H9 (cell line): ENCODE measurements around the gene RPS4Y2. TPM values are rescaled to one million over a fixed set of nuclear protein-coding genes. Genes with fewer than 3 reads are reported as not detected.

Source experiments
- DNase-seq: peaks from one replicate; pipeline ENCODE4 v3.0.0-alpha.2; 2017
- H2AFZ ChIP-seq: one replicate; pipeline ENCODE4 v1.6.1; 2013; ENCODE audit warnings: mild to moderate bottlenecking, low read length, control low read depth, moderate library complexity
- H2AK5ac ChIP-seq: 2 replicates; pipeline ENCODE4 v1.6.1; 2013; ENCODE audit warnings: low read length, control low read depth, mixed read lengths; ENCODE audit not compliant: insufficient read length
- H2BK120ac ChIP-seq: one replicate; pipeline ENCODE4 v1.6.1; 2013; ENCODE audit warnings: low read depth, mild to moderate bottlenecking, low read length, control low read depth, inconsistent platforms; ENCODE audit not compliant: poor library complexity, severe bottlenecking
- H2BK12ac ChIP-seq: 2 replicates; pipeline ENCODE4 v1.6.1; 2013; ENCODE audit warnings: low read length, control low read depth, mixed read lengths, low read depth; ENCODE audit not compliant: insufficient read length
- H2BK15ac ChIP-seq: 2 replicates; pipeline ENCODE4 v1.6.1; 2013; ENCODE audit warnings: low read depth, low read length, control low read depth
- H2BK20ac ChIP-seq: one replicate; pipeline ENCODE4 v1.6.1; 2013; ENCODE audit warnings: low read depth, mild to moderate bottlenecking, low read length, control low read depth, inconsistent platforms; ENCODE audit not compliant: poor library complexity, severe bottlenecking
- H2BK5ac ChIP-seq: 2 replicates; pipeline ENCODE4 v1.6.1; 2013; ENCODE audit warnings: low read length, control low read depth, mixed read lengths; ENCODE audit not compliant: insufficient read length
- H3K14ac ChIP-seq: 2 replicates; pipeline ENCODE4 v1.6.1; 2013; ENCODE audit warnings: low read length, control low read depth; ENCODE audit not compliant: insufficient read depth
- H3K18ac ChIP-seq: 2 replicates; pipeline ENCODE4 v1.6.1; 2013; ENCODE audit warnings: low read depth, mild to moderate bottlenecking, mixed read lengths, low read length, control low read depth; ENCODE audit not compliant: insufficient read length
- H3K23ac ChIP-seq: 2 replicates; pipeline ENCODE4 v1.6.1; 2013; ENCODE audit warnings: low read length, control low read depth, mixed read lengths, low read depth; ENCODE audit not compliant: insufficient read length
- H3K23me2 ChIP-seq: 2 replicates; pipeline ENCODE4 v1.6.1; 2013; ENCODE audit warnings: low read depth, mild to moderate bottlenecking, mixed read lengths, low read length, control low read depth; ENCODE audit not compliant: insufficient read length, poor library complexity, severe bottlenecking
- H3K27ac ChIP-seq: 2 replicates; pipeline ENCODE4 v1.5.1; 2013; ENCODE audit warnings: low read length, control low read depth, mixed read lengths, low read depth; ENCODE audit not compliant: insufficient read length
- H3K27me3 ChIP-seq: 2 replicates; pipeline ENCODE4 v1.6.1; 2013; ENCODE audit warnings: low read length, control low read depth, inconsistent platforms; ENCODE audit not compliant: insufficient read depth
- H3K4ac ChIP-seq: 2 replicates; pipeline ENCODE4 v1.6.1; 2013; ENCODE audit warnings: low read depth, mild to moderate bottlenecking, control low read depth, inconsistent platforms, low read length, moderate library complexity
- H3K4me1 ChIP-seq: 2 replicates; pipeline ENCODE4 v1.6.1; 2013; ENCODE audit warnings: low read length, control low read depth, inconsistent platforms; ENCODE audit not compliant: insufficient read depth
- H3K4me2 ChIP-seq: 2 replicates; pipeline ENCODE4 v1.6.1; 2013; ENCODE audit warnings: low read length, control low read depth, mixed read lengths; ENCODE audit not compliant: insufficient read length, insufficient read depth
- H3K56ac ChIP-seq: 2 replicates; pipeline ENCODE4 v1.6.1; 2013; ENCODE audit warnings: low read depth, mild to moderate bottlenecking, mixed read lengths, low read length, control low read depth; ENCODE audit not compliant: insufficient read length
- H3K79me1 ChIP-seq: 2 replicates; pipeline ENCODE4 v1.6.1; 2013; ENCODE audit warnings: low read depth, mild to moderate bottlenecking, moderate library complexity, low read length, control low read depth, inconsistent platforms; ENCODE audit not compliant: insufficient read depth, poor library complexity, severe bottlenecking
- H3K79me2 ChIP-seq: 2 replicates; pipeline ENCODE4 v1.6.1; 2013; ENCODE audit warnings: low read length, control low read depth, inconsistent platforms; ENCODE audit not compliant: insufficient read depth
- H3K9ac ChIP-seq: 2 replicates; pipeline ENCODE4 v1.6.1; 2013; ENCODE audit warnings: low read length, control low read depth, mixed read lengths; ENCODE audit not compliant: insufficient read length; ENCODE audit errors: extremely low read depth
- H3K9me3 ChIP-seq: one replicate; pipeline ENCODE4 v1.6.1; 2013; ENCODE audit warnings: low read depth, low read length, inconsistent platforms; ENCODE audit not compliant: control insufficient read depth
- H3T11ph ChIP-seq: one replicate; pipeline ENCODE4 v1.6.1; 2013; ENCODE audit warnings: mild to moderate bottlenecking, low read length, control low read depth, inconsistent platforms
- H4K20me1 ChIP-seq: one replicate; pipeline ENCODE4 v1.6.1; 2013; ENCODE audit not compliant: control insufficient read depth, insufficient read length, insufficient read depth
- H4K5ac ChIP-seq: 2 replicates; pipeline ENCODE4 v1.6.1; 2013; ENCODE audit warnings: low read depth, mild to moderate bottlenecking, mixed read lengths, low read length, control low read depth; ENCODE audit not compliant: insufficient read length
- H4K8ac ChIP-seq: replicated peaks from 2 replicates; pipeline ENCODE4 v1.6.1; 2013; ENCODE audit warnings: low read length, control low read depth, mixed read lengths, low read depth; ENCODE audit not compliant: insufficient read length
- H4K91ac ChIP-seq: 2 replicates; pipeline ENCODE4 v1.6.1; 2013; ENCODE audit warnings: low read depth, mild to moderate bottlenecking, moderate library complexity, mixed read lengths, low read length, control low read depth; ENCODE audit not compliant: insufficient read length
- H3K27ac Mint-ChIP-seq, 3 experiments: 2 replicates in 2 of 3; 3 replicates in 1 of 3; pipeline ENCODE4 v1.8.0; 2020 to 2021; ENCODE audit warnings: mixed read lengths in 3 of 3, mild to moderate bottlenecking in 1 of 3, moderate library complexity in 1 of 3
- H3K27me3 Mint-ChIP-seq: 2 replicates; pipeline ENCODE4 v1.8.0; 2021; ENCODE audit warnings: low read depth, mild to moderate bottlenecking, moderate library complexity, mixed read lengths
- H3K36me3 Mint-ChIP-seq, 3 experiments: 2 replicates in 2 of 3; 3 replicates in 1 of 3; pipeline ENCODE4 v1.8.0; 2020 to 2021; ENCODE audit warnings: low read depth in 3 of 3, mixed read lengths in 3 of 3; ENCODE audit not compliant: insufficient read depth in 1 of 3
- H3K4me1 Mint-ChIP-seq, 2 experiments: 2 replicates each; pipeline ENCODE4 v1.8.0; 2020; ENCODE audit warnings: mixed read lengths in 2 of 2
- H3K4me3 Mint-ChIP-seq, 2 experiments: 2 replicates in 1 of 2; 3 replicates in 1 of 2; pipeline ENCODE4 v1.8.0; 2020 to 2021; ENCODE audit warnings: mild to moderate bottlenecking in 2 of 2, mixed read lengths in 2 of 2, moderate library complexity in 1 of 2
- H3K9me3 Mint-ChIP-seq, 2 experiments: 2 replicates in 1 of 2; 3 replicates in 1 of 2; pipeline ENCODE4 v1.8.0; 2020; ENCODE audit warnings: mild to moderate bottlenecking in 2 of 2, mixed read lengths in 2 of 2, moderate library complexity in 1 of 2
- WGBS: extraction: QIAGEN DNeasy Blood & Tissue Kit; methylation state at CpG from one replicate; pipeline ENCODE4 v1.1.7; 2013; ENCODE audit warnings: missing lambda C conversion rate, low lambda C conversion rate, mixed read lengths; ENCODE audit not compliant: insufficient read length; ENCODE audit errors: extremely low coverage; 5-methylcytosine and 5-hydroxymethylcytosine counted together
- total RNA-seq: library from RNA; stranded (reverse); gene quantifications from 2 replicates; pipeline ENCODE4 v1.2.1, GENCODE V29; 2021
- TF ChIP-seq, protein P1 (sequence below): fragments of 200-600 bp; sonication (generic); conservative IDR thresholded peaks from 3 replicates; pipeline ENCODE4 v1.8.0; 2021; ENCODE audit warnings: antibody characterized with exemption, mild to moderate bottlenecking

The RPS4Y2 gene
- total RNA-seq, 1 experiment from 2014 or later = not detected

DNA sequence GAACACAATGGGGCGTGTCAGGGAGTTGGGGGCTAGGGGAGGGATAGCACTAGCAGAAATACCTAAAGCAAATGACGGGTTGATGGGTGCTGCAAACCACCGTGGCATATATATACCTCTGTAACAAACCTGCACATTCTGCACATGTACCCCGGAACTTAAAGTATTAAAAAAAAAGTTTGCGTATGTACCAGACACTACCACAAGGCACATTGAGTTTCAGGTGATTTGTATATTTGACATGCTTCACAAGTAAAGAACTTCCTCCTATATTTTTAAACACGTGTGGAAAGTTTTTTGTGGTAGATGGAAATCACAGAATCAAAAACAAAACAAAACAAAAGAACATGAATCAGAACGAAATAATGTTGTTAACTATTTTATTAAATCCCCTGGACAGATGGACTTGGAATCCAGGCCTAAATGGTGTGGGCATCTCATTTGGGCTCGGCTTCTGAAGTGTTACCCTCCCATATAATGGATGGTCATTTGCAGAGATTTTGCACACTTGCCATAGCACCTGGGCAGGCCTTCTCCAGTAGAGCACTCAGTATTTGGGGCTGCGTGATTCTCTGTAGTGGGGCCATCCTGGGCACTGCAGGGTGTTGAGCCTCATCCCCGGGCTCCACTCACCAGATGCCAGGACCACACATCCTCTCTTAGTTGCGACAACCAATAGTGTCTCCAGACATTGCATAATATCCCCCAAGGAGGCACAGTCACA, 29.6 kb upstream of the RPS4Y2 start:
- H3K27me3 Mint-ChIP-seq = no peaks in the 10 kb centered on the region
- Histone ChIP-seq H3K27me3 (no peaks in the 10 kb centered on the region), H4K20me1 (no peaks in the 10 kb centered on the region), H4K8ac (no peak overlapping the region), H3K9me3 (no peaks in the 10 kb centered on the region), H2AK5ac (no peak overlapping the region), H2BK20ac (no peak overlapping the region), H3K79me1 (no peaks in the 10 kb centered on the region), H3K4me1 (no peaks in the 10 kb centered on the region), H3K4me2 (no peak overlapping the region), H3K9ac (no peak overlapping the region), H2BK5ac (no peak overlapping the region), H3T11ph (no peak overlapping the region), H3K23me2 (no peaks in the 10 kb centered on the region), H3K14ac (no peak overlapping the region), H3K79me2 (no peaks in the 10 kb centered on the region), H3K56ac (no peak overlapping the region), H2BK15ac (no peak overlapping the region), H2BK120ac (no peak overlapping the region), H3K23ac (no peak overlapping the region), H3K4ac (no peak overlapping the region), H2AFZ (no peak overlapping the region), H4K91ac (no peak overlapping the region), H4K5ac (no peak overlapping the region), H3K18ac (no peak overlapping the region), H2BK12ac (no peak overlapping the region), H3K27ac (no peak overlapping the region)
- DNase-seq = no peak
- H3K4me3 Mint-ChIP-seq = no peak overlapping the region
- no peaks in the 10 kb centered on the region for H3K9me3 Mint-ChIP-seq
- no peaks in the 10 kb centered on the region for H3K36me3 Mint-ChIP-seq
- no peak overlapping the region for H3K27ac Mint-ChIP-seq
- WGBS = no CpG with 5 or more reads among the region's 11 CpGs
- TF ChIP-seq, protein P1, sequence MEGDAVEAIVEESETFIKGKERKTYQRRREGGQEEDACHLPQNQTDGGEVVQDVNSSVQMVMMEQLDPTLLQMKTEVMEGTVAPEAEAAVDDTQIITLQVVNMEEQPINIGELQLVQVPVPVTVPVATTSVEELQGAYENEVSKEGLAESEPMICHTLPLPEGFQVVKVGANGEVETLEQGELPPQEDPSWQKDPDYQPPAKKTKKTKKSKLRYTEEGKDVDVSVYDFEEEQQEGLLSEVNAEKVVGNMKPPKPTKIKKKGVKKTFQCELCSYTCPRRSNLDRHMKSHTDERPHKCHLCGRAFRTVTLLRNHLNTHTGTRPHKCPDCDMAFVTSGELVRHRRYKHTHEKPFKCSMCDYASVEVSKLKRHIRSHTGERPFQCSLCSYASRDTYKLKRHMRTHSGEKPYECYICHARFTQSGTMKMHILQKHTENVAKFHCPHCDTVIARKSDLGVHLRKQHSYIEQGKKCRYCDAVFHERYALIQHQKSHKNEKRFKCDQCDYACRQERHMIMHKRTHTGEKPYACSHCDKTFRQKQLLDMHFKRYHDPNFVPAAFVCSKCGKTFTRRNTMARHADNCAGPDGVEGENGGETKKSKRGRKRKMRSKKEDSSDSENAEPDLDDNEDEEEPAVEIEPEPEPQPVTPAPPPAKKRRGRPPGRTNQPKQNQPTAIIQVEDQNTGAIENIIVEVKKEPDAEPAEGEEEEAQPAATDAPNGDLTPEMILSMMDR = no peak
- H3K4me1 Mint-ChIP-seq = no peaks in the 10 kb centered on the region
